NOMO-1 treated with DMSO at 0.1 percent for 48 hours (cell line): ENCODE measurements around the gene GK2.

ENCODE experiments used
- DNase-seq: peaks from one replicate; lab custom pipeline; 2025; ENCODE audit not compliant: unreplicated experiment; lab: John Stamatoyannopoulos, UW

GK2 gene

DNA sequence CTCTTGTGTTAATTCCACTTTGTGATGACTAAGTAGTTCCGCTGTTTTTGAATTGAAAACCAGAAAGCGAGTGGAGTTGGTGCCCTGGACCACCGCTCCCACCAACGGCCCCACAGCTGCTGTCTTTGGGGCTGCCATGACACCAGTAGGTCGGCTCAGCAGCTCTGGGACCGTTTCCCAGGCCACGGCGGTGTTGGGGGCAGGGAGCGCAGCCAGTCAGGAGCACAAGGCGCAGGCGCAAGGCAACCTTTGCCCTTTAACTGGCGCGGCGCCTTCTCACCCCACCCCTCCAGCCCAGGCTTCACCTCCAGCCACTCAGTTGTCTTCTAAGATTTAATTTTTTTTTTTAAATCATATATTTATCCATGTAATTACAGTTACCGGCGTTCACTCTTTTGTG is at the start of gene GK2:
TSS of gene GK2 (minus strand) at position 166 of the 400 bp plus-strand sequence. CDS start at position 138, 28 bp downstream.
- no peak for DNase-seq

DNA sequence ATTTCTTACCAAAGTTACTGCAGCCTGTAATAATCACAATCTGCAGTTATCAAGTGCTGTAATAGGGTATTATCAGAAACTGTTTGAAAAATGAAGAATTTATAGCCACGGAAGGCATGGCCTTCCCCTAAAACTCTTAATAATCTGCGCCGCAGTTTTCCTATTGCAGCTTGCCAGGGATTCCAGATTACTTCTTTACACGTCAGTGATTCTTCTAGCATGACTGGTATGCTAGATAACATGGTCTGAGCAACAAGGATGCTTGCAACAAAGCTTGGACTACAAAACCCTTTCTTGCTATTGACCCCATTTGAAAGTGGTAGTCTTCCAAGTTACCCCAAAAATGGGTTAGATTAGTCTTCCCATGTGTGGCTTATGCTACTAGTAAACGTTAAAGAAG is 47.2 kb upstream of the GK2 start:
- DNase-seq: no peak

DNA sequence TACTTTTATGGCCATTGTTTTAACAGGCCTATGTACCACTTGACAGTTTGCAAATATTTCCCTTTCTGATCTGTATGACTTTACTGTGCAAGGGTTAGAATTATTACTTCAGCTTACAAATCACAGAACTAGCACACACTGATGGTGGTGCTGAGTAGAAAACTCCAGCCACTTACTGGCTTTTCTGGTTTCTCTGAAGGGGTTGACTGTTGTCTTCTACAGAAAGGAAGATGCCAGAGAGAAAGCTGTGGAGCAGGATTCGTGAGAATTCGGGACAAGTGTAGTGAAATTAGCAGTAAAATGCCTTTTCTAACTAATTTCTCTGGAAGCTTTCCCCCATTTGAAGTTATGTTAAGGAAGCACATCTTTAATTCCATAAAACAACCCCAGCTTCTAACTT is 46.6 kb upstream of the GK2 start:
- DNase-seq: no peak

DNA sequence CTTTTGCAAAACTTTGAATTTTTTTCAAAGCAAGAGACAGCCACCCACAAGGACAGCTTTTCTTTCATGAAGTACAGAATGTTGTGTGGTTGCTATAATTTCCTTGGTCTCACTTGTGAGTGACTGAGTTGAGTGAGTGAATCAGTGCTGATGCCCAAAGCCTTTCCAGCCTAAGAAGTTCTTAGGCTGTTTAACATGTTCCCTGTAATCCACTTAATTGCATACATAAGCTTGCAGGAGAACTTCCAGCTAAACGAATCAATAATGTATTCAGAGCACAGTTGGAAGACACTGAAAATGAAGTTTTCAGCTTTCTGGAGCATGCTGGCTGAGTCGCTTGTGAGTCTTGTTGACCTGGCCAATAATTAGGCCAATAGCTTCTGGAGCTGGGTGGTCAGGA is 42.0 kb upstream of the GK2 start:
- no peak for DNase-seq

DNA sequence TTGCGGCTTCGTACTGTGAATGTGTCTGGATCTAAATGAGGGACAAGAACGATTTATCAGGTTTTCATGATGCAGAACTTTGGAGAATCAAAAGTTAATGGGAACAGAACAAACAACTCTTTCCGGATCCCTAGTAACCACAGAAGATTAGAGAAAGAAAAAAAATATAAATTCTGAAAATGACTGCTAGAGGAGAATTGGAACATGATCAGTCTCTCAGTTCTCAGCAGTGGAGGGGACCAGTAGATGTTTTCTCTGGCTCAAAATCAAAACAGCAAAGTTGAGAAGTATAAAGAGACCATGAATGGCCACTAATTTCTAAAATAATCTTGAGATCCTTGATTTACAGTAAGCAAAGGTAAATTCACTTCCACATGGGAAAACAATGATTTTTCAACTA is 38.1 kb upstream of the GK2 start:
- DNase-seq: no peak

DNA sequence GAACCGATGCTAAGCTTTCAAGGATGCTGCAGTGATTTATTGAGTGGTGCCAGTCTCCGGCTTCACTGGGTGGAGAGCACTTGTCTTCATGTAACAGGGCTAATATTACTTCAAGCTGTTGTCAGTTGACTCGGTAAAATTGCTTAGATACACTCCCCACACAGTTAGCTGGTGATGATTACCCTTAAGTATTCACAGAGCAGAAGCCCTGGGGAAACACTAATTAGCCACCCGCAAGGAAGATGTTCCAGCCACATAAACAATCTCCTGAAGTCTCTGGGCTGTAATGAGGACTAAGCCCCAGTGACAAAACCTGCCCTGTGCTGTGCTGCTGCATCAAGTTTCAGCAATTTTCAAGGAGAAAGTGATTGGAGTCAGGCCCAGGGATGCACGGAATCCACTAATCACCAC is 37.3 kb upstream of the GK2 start:
- DNase-seq: no peak

DNA sequence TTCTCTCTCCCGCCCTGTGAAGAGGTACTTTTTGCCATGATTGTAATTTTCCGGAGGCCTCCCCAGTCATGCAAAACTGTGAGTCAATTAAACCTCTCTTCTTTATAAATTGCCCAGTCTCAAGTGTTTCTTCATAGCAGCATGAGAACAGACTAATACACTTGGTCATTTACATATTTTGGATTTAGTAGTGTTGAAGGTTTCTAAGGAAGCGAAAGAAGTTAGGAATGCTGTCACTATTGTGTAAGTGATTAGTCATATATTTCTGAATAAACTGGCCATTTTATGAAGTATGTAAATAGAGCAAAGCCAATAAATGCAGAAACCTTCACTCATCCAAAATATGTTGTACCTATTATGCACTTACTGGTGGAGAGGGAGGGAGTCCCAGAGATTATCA is 34.4 kb upstream of the GK2 start:
- DNase-seq: no peak

DNA sequence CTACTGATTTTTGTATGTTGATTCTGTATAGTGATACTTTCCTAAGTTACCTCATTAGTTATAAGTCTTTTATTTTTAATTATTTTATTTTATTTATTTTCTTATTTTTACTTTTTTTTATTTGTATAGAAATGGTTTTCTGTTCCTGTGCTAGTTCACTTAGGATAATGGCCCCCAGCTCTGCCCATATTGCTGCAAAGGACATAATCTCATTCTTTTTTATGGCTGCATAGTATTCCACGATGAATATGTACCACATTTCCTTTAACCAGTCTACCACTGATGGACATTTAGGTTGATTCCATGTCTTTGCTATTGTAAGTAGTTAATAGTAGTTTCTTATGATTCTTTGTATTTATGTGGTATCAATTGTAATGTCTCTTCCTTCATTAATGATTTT is 31.5 kb upstream of the GK2 start:
- DNase-seq: no peak

DNA sequence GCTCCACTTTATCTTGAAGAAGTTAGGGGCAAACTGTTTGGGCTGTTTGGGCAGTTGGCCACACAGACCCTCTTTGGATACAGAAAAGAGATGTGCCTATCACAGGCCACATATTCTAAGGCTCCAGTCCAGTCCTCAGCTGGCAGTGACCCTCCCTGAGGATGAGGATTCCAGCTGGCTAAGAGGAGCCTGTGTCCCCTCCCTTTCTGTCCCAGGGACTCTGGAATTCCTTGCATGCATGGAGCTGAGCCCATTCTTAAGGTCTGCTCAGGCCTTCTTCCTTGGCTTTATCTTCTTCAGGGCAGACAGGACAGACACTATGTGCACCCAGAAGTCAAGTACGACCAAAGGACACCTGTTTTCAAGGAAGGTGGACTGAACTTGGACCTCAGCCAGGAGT is 23.8 kb upstream of the GK2 start:
- DNase-seq: no peak

DNA sequence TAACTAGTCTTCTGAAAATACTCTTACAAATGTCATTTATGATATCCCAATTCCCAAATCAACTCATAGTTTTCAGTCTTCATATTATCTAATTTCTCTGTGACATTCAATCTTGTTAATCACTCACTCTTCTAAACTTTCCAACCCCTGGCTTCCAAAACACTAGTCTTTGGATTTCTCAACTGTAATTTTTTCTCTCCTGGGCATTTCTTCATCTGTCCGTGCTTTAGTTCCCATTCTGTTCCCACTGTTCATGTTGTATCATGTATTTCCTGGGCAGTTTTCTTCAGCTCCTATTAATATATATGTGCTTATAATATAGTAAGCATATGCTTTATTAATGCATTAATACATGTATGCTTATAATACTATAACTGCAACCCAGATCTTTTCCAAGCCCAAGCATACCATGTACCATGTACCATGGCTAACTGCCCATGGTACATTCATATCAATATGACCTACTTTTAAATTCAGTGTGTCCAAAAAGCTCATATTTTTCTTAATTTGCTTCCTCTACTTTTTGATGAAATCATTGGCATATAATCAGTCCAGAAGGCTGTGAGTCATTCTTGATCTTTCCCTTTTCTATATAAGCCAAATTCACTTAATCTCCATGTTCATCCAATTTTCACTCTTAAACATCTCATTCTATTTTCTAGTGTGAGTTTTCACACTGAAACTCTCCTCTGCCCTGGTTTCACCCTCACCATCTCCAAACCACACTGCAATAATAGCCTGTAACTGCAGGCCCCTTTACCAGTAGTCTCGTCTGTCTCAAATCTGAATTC is 21.3 kb upstream of the GK2 start:
- DNase-seq: no peak

DNA sequence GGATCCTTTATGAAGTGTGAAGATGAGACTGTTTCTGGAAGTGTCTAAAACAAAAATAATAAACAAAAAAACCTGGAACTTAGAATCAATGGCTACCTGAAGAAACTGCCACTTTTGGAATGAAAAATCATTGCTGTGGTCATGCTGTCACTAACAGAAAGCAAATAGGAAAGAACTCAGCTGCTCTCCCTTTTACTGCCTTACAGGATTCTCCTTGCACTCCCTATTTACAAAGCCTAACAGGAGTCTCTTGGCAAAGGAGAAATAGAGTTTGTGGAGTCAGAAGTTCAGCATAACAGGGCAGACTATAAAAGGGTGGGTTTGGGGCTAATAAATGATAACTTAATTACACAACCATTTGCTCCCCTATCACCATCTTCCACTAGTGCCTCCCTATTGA is 19.0 kb upstream of the GK2 start:
- no peak for DNase-seq

DNA sequence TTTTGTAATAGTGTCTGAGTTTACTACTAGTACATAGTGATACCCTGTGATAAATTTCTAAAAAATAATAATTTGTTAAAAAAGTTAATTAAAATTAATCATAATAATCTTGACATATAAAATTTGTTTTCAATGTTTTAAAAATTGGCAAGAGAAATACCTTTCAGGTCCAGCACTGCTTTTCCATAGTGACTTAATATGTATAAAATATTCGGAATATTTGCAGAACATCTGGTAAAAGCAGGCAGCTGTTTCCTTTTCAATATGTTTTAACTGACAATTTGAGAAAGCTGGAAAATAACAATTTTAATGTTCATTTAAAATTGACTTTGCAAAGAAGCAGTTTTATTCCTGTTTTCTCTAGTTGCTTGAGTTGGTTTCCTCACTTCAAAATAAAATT is 17.6 kb upstream of the GK2 start:
- DNase-seq: no peak

DNA sequence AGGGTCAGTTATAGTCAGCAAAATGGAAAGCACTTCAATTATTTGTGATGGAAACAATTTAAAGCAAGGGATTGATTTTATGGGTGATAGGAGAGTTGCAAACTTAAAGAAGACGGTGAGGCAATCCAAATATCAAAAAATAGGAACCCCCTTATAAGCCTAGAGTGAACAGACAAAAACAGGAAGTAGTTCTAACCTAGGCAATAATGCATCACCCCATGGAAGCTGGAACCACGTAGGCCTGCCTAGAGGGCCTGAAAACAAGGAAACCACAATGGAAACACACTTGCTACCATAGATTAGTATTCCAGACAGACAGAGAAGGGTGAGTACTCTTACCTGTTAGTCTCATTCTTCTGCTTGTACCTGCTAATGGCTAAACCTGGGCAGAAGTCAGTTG is 13.5 kb upstream of the GK2 start:
- peak; percentile 10 for DNase-seq

DNA sequence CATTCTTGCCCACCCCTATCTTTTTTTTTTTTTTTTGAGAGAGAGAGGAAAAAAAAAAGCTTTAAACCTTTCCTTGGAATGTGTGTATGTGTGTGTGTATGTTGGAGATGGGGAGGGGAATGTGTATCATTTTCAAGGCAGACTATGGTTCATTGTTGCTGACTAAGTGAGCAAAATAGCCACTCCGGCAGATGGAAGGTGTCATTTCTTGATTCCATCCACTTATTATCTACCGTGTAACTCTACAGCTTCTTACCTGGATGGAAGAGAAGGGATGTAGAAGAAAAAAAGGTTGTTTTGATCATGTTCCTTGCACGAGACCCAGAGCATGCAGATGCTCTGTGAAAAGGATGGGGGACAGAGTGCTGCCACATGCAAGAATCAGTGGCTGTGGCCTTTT is 5.9 kb upstream of the GK2 start:
- DNase-seq: no peak

DNA sequence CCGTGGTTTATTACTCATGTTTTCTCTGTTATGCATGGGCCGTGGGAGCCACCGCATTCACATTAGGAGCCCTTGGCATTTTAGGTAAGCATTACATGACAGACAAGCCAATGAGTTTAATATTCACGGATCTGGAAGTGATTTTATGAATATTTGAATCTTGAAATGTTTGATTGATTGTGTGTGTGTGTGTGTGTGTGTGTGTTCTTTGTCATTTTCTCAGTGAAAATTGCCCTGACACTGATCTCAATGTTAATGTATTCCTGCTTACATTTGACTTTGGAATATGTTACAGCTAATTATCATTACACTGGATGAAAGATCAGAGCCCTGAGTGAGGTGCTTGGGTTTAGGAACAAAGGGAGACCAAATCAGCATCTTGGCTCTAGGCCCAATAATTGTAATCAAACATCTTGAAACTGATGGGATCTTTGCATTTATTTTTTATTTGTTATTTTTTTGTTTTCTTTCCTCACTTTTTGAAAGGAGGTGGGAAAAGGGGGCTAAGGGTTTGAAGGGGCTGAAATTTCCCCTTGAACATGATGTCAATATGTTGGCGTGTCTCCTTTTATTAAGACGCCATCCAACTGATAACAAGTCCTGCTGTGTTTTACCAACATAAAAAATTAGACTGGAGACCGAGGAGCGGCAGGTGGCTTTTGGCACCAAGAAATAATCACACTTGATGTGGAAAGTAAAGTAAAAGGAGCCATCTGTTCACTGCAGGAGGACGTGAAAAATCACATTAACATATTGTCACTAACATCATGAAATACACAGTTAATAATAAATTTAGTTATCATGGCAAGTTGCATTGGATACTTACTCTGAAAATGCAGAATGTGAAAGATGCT is 5.2 kb upstream of the GK2 start:
- DNase-seq: no peak

DNA sequence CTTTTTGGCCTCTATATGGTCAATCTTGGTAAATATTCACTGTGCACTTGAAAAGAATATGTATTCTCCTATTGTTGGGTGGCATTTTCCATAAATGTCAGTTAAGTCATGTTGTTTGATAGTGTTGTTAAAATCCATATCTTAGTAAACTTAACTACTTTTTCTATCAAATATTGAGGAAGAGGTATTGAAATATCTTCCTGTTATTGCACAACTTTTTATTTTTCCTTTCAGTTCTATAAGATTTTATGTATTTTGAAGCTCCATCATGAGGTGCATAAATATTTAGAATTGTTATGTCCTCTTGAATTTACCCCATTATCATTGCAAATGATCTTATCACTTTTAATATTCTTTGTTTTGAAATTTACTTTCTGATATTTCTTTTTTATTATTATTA is 3.4 kb downstream of the GK2 start:
- DNase-seq: no peak

DNA sequence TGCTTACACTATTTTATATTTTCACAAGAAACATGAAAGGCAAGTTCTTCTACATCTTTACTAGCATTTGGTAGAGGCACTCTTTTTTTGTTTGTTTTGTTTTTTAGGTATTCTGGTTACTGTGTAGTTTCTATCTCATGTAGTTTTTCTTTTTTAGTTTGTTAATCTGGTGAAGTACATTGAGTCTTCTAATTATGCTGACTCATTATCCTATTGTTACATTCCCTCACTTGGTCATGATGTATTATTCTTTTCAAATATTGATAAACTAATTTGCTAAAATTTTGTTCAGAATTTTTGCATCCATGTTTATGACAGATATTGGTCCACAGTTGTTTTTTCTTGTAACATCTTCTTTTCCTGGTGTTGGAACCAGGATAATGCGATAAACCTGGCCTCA is 4.7 kb downstream of the GK2 start:
- DNase-seq: no peak

DNA sequence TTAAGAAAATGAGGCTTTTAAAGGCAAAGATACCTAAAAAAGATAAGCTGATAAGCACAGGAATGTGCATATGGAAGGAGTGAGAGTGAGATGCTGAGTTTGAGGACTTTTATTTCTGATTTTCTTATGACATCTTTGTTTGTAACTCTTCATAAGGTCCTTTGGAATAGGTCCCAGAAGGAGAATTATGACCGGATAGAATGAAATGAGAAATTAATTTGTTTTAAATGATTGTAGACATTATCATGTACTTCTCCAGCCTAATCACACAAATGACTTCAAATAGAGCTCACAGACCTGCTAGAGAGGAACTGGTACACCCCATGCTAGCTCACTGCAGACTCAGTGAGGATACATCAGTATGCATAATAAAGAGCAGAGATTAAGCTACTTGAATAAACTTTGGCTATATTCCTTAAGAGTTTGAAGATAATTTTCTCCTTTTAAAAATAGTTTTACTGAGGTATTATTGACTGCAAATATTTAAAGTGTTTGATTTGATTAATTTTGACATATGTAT is 5.6 kb downstream of the GK2 start:
- DNase-seq: no peak

DNA sequence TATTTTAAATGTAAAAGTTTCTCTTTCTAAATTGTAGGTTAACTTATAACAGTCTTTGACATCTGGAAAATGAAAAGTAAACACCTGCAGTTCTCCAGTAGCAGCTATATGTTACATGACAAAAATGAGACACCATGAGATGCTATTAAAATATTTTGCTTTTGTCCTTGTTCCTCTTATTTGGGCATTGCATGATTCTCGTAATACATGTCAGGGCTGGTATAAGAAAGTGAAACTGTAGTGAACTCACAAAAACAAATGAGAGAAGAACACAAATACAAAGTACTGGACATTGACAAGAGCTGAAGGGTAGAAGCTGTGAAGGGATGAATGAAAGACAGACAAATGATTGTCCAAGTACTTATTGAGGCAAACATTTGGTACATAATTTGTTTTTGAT is 9.0 kb downstream of the GK2 start:
- DNase-seq: peak; percentile 1

DNA sequence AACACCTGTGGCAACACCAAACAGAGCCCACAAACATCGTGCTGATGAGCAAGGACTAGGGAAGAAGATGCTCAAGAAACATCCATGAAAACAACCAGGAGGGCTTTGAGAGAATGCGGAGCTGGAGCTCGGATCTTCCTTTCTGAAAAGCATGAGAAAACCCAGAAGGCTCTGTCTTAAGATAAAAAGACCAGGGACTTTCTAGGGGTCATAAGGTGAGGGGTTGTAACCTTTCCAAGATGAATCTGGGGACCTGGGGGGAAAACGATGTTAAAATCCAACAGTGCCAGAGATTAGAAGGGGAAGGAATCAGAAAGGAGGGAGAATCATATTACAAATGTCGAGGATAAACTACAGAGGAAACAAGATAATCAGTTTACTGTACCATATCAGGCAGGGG is 10.1 kb downstream of the GK2 start:
- DNase-seq: no peak

DNA sequence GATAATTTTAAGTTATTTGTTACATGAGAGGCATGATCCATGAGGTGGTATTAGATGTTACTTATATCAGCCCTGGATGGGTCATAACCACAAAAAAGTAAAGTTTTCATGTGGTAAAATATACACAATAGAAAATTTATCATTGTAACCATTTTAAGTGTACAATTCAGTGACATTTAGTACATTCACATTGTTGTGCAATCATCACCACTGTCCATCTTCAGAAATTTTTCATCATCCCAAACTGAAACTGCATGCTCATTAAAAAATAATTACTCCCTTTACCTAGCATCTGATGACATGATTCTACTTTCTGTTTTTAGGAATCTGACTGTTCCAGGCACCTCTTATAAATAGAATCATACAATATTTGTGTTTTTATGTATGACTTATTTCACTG is 11.2 kb downstream of the GK2 start:
- DNase-seq: no peak

DNA sequence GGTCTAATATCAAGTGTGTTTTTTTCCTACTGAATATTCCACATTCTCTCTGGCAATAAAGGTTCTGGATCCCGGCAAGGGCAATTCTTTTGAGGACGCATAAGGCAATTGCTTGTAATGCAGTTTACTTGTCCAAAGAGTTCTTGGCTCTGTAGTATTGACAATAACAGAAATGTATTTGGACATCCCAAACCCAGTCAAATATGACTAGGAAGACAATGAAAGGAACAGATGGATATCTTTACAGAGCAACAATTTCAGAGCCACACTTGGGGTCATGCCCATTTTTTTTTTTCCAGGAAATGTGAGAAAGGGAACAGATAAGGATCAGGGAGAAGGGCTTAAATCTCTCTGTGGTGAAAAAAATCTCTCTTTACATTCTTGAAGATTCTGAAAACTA is 12.2 kb downstream of the GK2 start:
- DNase-seq: no peak
